ENCODE data around the gene ITSN1. TPM values are rescaled to one million over a fixed set of nuclear protein-coding genes. Genes with fewer than 3 reads are reported as not detected.

Gene ITSN1
- total RNA-seq (2022; extraction: Qiagen RNA extraction; ENCODE audit: low read depth): 16.2 to 20.8 TPM (median 18.9 TPM) in 5 replicates

GRCh38 chr21:33642027-33642895 is at the start of gene ITSN1:
TSS of gene ITSN1 (plus strand) at chr21:33642501. CDS start at chr21:33718829, 76,328 bp downstream.

GRCh38 chr21:33641352-33642026 is 812 bp upstream of the ITSN1 start, which contains the start of gene CRYZL1:
TSS of gene CRYZL1 (minus strand) at chr21:33641741. CDS start at chr21:33631551, 10,190 bp downstream.

GRCh38 chr21:33915368-33916199 is 273.3 kb downstream of the ITSN1 start, which contains the start of gene ATP5PO:
TSS of gene ATP5PO (minus strand) at chr21:33915804. CDS start at chr21:33915763, 41 bp downstream.

Other genes starting within 250 kb of the ITSN1 start
- 47.0 to 57.9 TPM (median 54.6 TPM) in 5 replicates for gene IFNGR2, start 239.1 kb upstream of the ITSN1 start, total RNA-seq (2022; extraction: Qiagen RNA extraction; ENCODE audit: low read depth)
- gene TMEM50B, start 162.5 kb upstream of the ITSN1 start, total RNA-seq (2022; extraction: Qiagen RNA extraction; ENCODE audit: low read depth): 8.6 to 12.2 TPM (median 10.4 TPM) in 5 replicates
- 0.17 to 0.54 TPM (median 0.27 TPM) in 5 replicates for gene DNAJC28, start 150.8 kb upstream of the ITSN1 start, total RNA-seq (2022; extraction: Qiagen RNA extraction; ENCODE audit: low read depth)
- 63.4 to 74.1 TPM (median 65.1 TPM) in 5 replicates for gene GART, start 100.4 kb upstream of the ITSN1 start, total RNA-seq (2022; extraction: Qiagen RNA extraction; ENCODE audit: low read depth)
- gene SON, start 99.5 kb upstream of the ITSN1 start, total RNA-seq (2022; extraction: Qiagen RNA extraction; ENCODE audit: low read depth): 75.2 to 93.6 TPM (median 86.1 TPM) in 5 replicates
- 13.3 to 20.4 TPM (median 17.3 TPM) in 5 replicates for gene DONSON, start 53.8 kb upstream of the ITSN1 start, total RNA-seq (2022; extraction: Qiagen RNA extraction; ENCODE audit: low read depth)
- 11.7 to 14.0 TPM (median 13.3 TPM) in 5 replicates for gene CRYZL1, start 760 bp upstream of the ITSN1 start, total RNA-seq (2022; extraction: Qiagen RNA extraction; ENCODE audit: low read depth)